K562 (cell line): ENCODE data around the gene ADGRE3. TPM values are rescaled to one million over a fixed set of nuclear protein-coding genes. Genes with fewer than 3 reads are reported as not detected.

Source experiments
- ATAC-seq: fragments of 200-7000 bp; cut with Tn5 transposase; 3 replicates; pipeline ENCODE4 v1.9.1; 2020; ENCODE audit warnings: moderate library complexity
- BruUV-seq: library from RNA; stranded (reverse); fragments of 400-500 nt; replicated peaks from 2 replicates; lab custom pipeline; 2021; lab: Mats Ljungman, UMichigan
- CTCF ChIA-PET: fragments of 300-600 bp; formaldehyde crosslinking; extraction: SDS; loops from one replicate; lab custom pipeline; 2021; ENCODE audit warnings: low intra/inter-chr PET ratio; lab: Yijun Ruan, JAX
- POLR2A ChIA-PET: fragments of 300-600, 350-650 bp; sonication (Branson Sonifier 250); formaldehyde crosslinking; extraction: SDS; loops from one replicate; lab custom pipeline; 2021; ENCODE audit warnings: antibody characterized with exemption, inconsistent platforms; lab: Yijun Ruan, JAX
- DNase-seq, 4 experiments: peaks; one replicate each; pipeline versions ENCODE4 v3.0.0 to v3.0.0-alpha.2; 2011 to 2018; ENCODE audit warnings: low spot score in 3 of 4, mixed read lengths in 3 of 4; ENCODE audit errors: extremely low read depth in 1 of 4
- FAIRE-seq: peaks from 2 replicates; lab custom pipeline; 2011; peaks lifted over from hg19 to GRCh38; lab: Jason Lieb, UNC
- H2AFZ ChIP-seq: 2 replicates; pipeline ENCODE4 v1.6.0; 2011; ENCODE audit warnings: low read depth, low read length, control low read depth, inconsistent platforms
- H3K27ac ChIP-seq: fragments of 200-600 bp; 3 replicates; pipeline ENCODE4 v1.8.0; 2011; ENCODE audit warnings: low read depth, mild to moderate bottlenecking, control low read depth, inconsistent platforms, low read length, moderate library complexity, mixed read lengths; ENCODE audit errors: extremely low read depth
- H3K27me3 ChIP-seq, 2 experiments: fragments of 300-600 bp in 1 of 2; 2 replicates in 1 of 2; 3 replicates in 1 of 2; pipeline versions ENCODE4 v1.6.0 to v1.8.0; 2011; ENCODE audit warnings: inconsistent platforms in 2 of 2, low read length in 2 of 2, mild to moderate bottlenecking in 1 of 2, mixed read lengths in 1 of 2, moderate library complexity in 1 of 2; ENCODE audit not compliant: control insufficient read depth in 2 of 2, insufficient read depth in 2 of 2
- H3K36me3 ChIP-seq: fragments of 300-600 bp; 3 replicates; pipeline ENCODE4 v1.8.0; 2011; ENCODE audit warnings: mild to moderate bottlenecking, low read length, inconsistent platforms; ENCODE audit not compliant: control insufficient read depth, insufficient read depth
- H3K4me1 ChIP-seq, 2 experiments: fragments of 200-600 bp in 1 of 2; replicated peaks in 1 of 2; 2 replicates in 1 of 2; 3 replicates in 1 of 2; pipeline versions ENCODE4 v1.5.1 to v1.8.0; 2011; ENCODE audit warnings: inconsistent platforms in 2 of 2, low read length in 2 of 2, mild to moderate bottlenecking in 1 of 2, mixed read lengths in 1 of 2, moderate library complexity in 1 of 2; ENCODE audit not compliant: control insufficient read depth in 2 of 2, insufficient read depth in 2 of 2
- H3K4me2 ChIP-seq: 2 replicates; pipeline ENCODE4 v1.6.1; 2011; ENCODE audit warnings: low read length, control low read depth, inconsistent platforms, mixed read lengths; ENCODE audit not compliant: insufficient read depth
- H3K4me3 ChIP-seq: fragments of 200-600 bp; sonication (generic), shearing (Covaris generic); 2 replicates; pipeline ENCODE4 v1.5.1; 2016; ENCODE audit warnings: control low read depth, inconsistent platforms
- H3K79me2 ChIP-seq: fragments of 200-600 bp; 3 replicates; pipeline ENCODE4 v1.8.0; 2011; ENCODE audit warnings: low read length, inconsistent platforms; ENCODE audit not compliant: control insufficient read depth, insufficient read depth
- H3K9ac ChIP-seq, 2 experiments: 2 replicates each; pipeline versions ENCODE4 v1.6.0 to v1.6.1; 2011; ENCODE audit warnings: low read depth in 2 of 2, low read length in 2 of 2, control low read depth in 1 of 2, inconsistent platforms in 1 of 2, mild to moderate bottlenecking in 1 of 2, mixed read lengths in 1 of 2; ENCODE audit not compliant: insufficient read depth in 1 of 2
- H3K9me1 ChIP-seq: one replicate; pipeline ENCODE4 v1.6.0; 2011; ENCODE audit warnings: inconsistent platforms, mild to moderate bottlenecking, low read length, moderate library complexity; ENCODE audit not compliant: control insufficient read depth, insufficient read depth
- H3K9me3 ChIP-seq: replicated peaks from 2 replicates; pipeline ENCODE4 v1.5.1; 2011; ENCODE audit warnings: low read depth, low read length, inconsistent platforms; ENCODE audit not compliant: control insufficient read depth, insufficient read depth
- H4K20me1 ChIP-seq: replicated peaks from 2 replicates; pipeline ENCODE4 v1.6.1; 2011; ENCODE audit warnings: low read length, inconsistent platforms, mixed read lengths; ENCODE audit not compliant: control insufficient read depth, insufficient read depth
- CBX1 ChIP-seq: sonication (generic); IDR thresholded peaks from 2 replicates; pipeline ENCODE4 v1.6.1; 2016; ENCODE audit warnings: antibody characterized with exemption, low read depth, mild to moderate bottlenecking
- EGR1 ChIP-seq: fragments of 450-650 bp; conservative IDR thresholded peaks from 2 replicates; pipeline ENCODE4 v1.6.1; 2017; ENCODE audit warnings: mild to moderate bottlenecking
- ETS2 ChIP-seq: IDR thresholded peaks from 2 replicates; pipeline ENCODE4 v1.6.1; 2016; ENCODE audit warnings: borderline replicate concordance, missing genetic modification characterization, mild to moderate bottlenecking, moderate library complexity, missing compliant biosample characterization; ENCODE audit not compliant: poor library complexity, severe bottlenecking
- GTF2F1 ChIP-seq: IDR thresholded peaks from 2 replicates; pipeline ENCODE4 v1.6.1; 2011; ENCODE audit warnings: low read depth, low read length, improper control_type of control experiment
- KHSRP ChIP-seq: fragments of 450-650 bp; IDR thresholded peaks from 2 replicates; pipeline ENCODE4 v1.6.1; 2017
- MEF2D ChIP-seq: conservative IDR thresholded peaks from 2 replicates; pipeline ENCODE4 v1.6.1; 2016; ENCODE audit warnings: low read depth, missing genetic modification characterization, missing compliant biosample characterization
- RB1 ChIP-seq: fragments of 450-650 bp; IDR thresholded peaks from 2 replicates; pipeline ENCODE4 v1.6.1; 2017; ENCODE audit warnings: low read depth, mild to moderate bottlenecking
- SMC3 ChIP-seq: conservative IDR thresholded peaks from 2 replicates; pipeline ENCODE4 v1.6.1; 2011; ENCODE audit warnings: low read depth, low read length, improper control_type of control experiment; ENCODE audit not compliant: insufficient read depth
- ZFP91 ChIP-seq: sonication (generic); formaldehyde crosslinking; IDR thresholded peaks from 2 replicates; pipeline ENCODE4 v1.8.0; 2022; ENCODE audit warnings: mild to moderate bottlenecking, missing genetic modification reagents
- ZKSCAN8 ChIP-seq: fragments of 200-800 bp; sonication (Bioruptor generic); IDR thresholded peaks from 2 replicates; pipeline ENCODE4 v1.6.1; 2016; ENCODE audit warnings: missing genetic modification characterization, missing compliant biosample characterization
- ZNF263 ChIP-seq: sonication (generic); formaldehyde crosslinking; IDR thresholded peaks from 2 replicates; pipeline ENCODE4 v1.8.0; 2022; ENCODE audit warnings: mild to moderate bottlenecking, missing genetic modification reagents, borderline replicate concordance
- WGBS: fragments of 100-300 bp; shearing (Covaris generic); methylation state at CpG from one replicate; pipeline ENCODE4 v1.1.6; 2016; ENCODE audit warnings: low coverage, mixed read lengths; ENCODE audit not compliant: insufficient coverage; ENCODE audit errors: missing lambda C conversion rate; 5-methylcytosine and 5-hydroxymethylcytosine counted together
- in situ Hi-C: fragments of 300-500 bp; cut with MboI; formaldehyde crosslinking; loops from 4 replicates; pipeline ENCODE4 v1.15.0; 2018; ENCODE audit warnings: inconsistent platforms, mixed read lengths
- intact Hi-C: fragments of 100-400 bp; cut with micrococcal nuclease; formaldehyde crosslinking; loops from 2 replicates; pipeline ENCODE4 v1.14.2; 2022
- polyA plus RNA-seq, 8 experiments: library from polyadenylated mRNA; depleted of rRNA in 4 of 8; stranded (reverse) in 5 of 8; unstranded in 3 of 8; fragments of >200 nt; fragmentation: Nextera tagmentation in 2 of 8; fragmentation: Illumina TruSeq in 1 of 8; extraction: Ambion mirVana in 2 of 8; extraction: Trizol in 1 of 8; gene quantifications; 2 replicates each; pipeline versions ENCODE4 v1.2.1 to v1.2.3, GENCODE V29; 2011 to 2014; ENCODE audit warnings: inconsistent platforms in 1 of 8, missing spikeins in 1 of 8
- total RNA-seq, 7 experiments: library from RNA; depleted of rRNA in 6 of 7; stranded (reverse); fragments of >200 nt in 6 of 7; fragmentation: Illumina TruSeq in 2 of 7; extraction: Trizol in 2 of 7; gene quantifications; 2 replicates each; pipeline versions ENCODE4 v1.2.1 to v1.2.3, GENCODE V29; 2011 to 2021; ENCODE audit warnings: low replicate concordance in 1 of 7
- TF ChIP-seq, protein P1 (sequence below), 2 experiments: fragments of 450-650 bp in 1 of 2; sonication (generic) in 1 of 2; formaldehyde crosslinking; conservative IDR thresholded peaks; 2 replicates each; pipeline versions ENCODE4 v1.4.0 to v1.8.1; 2020 to 2022; ENCODE audit warnings: mild to moderate bottlenecking in 1 of 2, missing genetic modification reagents in 1 of 2
- TF ChIP-seq, protein P2 (sequence below), 3 experiments: IDR thresholded peaks in 2 of 3; conservative IDR thresholded peaks in 1 of 3; 2 replicates each; pipeline ENCODE4 v1.5.1; 2011 to 2012; ENCODE audit warnings: low read length in 3 of 3, mild to moderate bottlenecking in 3 of 3, control low read depth in 2 of 3, improper control_type of control experiment in 1 of 3, inconsistent platforms in 1 of 3, low read depth in 1 of 3, mixed read lengths in 1 of 3, moderate library complexity in 1 of 3; ENCODE audit not compliant: insufficient read depth in 2 of 3
- TF ChIP-seq, protein P3 (sequence below), 2 experiments: fragments of 450-650 bp in 1 of 2; IDR thresholded peaks; 2 replicates each; pipeline ENCODE4 v1.6.1; 2011 to 2017; ENCODE audit warnings: low read depth in 2 of 2, antibody characterized with exemption in 1 of 2, borderline replicate concordance in 1 of 2, low read length in 1 of 2, mild to moderate bottlenecking in 1 of 2, mixed read lengths in 1 of 2; ENCODE audit not compliant: control insufficient read depth in 1 of 2

The ADGRE3 gene
- total and polyA plus RNA-seq, 9 of the 15 experiments (the other 6 are each of a cell fraction or from before 2014, with no cell fraction given) = not detected

DNA sequence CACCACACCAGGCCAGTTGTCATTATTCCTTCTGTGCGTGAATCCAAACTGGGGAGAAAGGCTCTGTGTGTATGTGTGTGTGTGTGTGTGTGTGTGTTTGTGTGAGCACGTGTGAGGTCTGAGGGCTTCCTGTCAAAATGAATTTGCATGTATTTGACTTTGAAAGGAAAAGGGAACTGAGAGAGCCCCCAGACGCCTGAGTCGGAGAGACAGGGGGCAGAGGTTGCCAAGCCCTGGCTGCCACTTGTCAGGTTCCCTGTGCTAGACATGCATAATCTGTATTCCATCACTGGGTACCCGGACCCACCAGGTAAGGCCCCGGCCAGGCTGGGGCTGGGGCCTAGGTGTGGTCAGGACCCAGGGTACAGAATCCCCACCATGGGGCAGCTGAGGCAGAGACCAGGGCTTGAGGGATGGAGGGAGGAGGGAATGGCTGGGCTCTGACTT, 91.7 kb downstream of the ADGRE3 start, which contains the start of gene CLEC17A:
TSS of gene CLEC17A (plus strand) at position 191 of the 447 bp plus-strand sequence. CDS start at position 268, 77 bp downstream.
- Histone ChIP-seq H3K9me1 (no peaks in the 10 kb centered on the region), H3K9ac (no peak within 1 kb of the TSS), H3K4me1 (no peaks in the 10 kb centered on the region; a peak in 1 of 5 replicates), H2AFZ (no peak within 1 kb of the TSS), H3K27me3 (peaks cover 0 to 5% of the 10 kb centered on the region in 2 experiments; a peak in 1 of 5 replicates), H3K36me3 (no peaks in the 10 kb centered on the region), H3K4me2 (no peak within 1 kb of the TSS), H4K20me1 (no peaks in the 10 kb centered on the region; the same call in 1 of the 2 replicates), H3K27ac (no peak within 1 kb of the TSS), H3K4me3 (no peak within 1 kb of the TSS), H3K9me3 (no peaks in the 10 kb centered on the region), H3K79me2 (no peaks in the 10 kb centered on the region)
- ChIA-PET POLR2A (no interaction called here), CTCF (no interaction called here)
- no TSS peak for BruUV-seq
- ATAC-seq (no peak), FAIRE-seq (no peak), DNase-seq (no peak)
- 3% methylated on average over 6 of the region's 6 CpGs for WGBS
- in situ Hi-C loops = no loop called here
- intact Hi-C loops = no loop called here
- TF ChIP-seq MEF2D (no peak), SMC3 (no peak), RB1 (no peak), EGR1 (no peak), ZKSCAN8 (no peak), CBX1 (no peak), GTF2F1 (no peak), KHSRP (no peak), ZNF263 (no peak), ZFP91 (CRISPR knock-in tag) (no peak), ETS2 (tag) (no peak)
- TF ChIP-seq, protein P1, sequence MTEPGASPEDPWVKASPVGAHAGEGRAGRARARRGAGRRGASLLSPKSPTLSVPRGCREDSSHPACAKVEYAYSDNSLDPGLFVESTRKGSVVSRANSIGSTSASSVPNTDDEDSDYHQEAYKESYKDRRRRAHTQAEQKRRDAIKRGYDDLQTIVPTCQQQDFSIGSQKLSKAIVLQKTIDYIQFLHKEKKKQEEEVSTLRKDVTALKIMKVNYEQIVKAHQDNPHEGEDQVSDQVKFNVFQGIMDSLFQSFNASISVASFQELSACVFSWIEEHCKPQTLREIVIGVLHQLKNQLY (CRISPR knock-in tag; conservative IDR thresholded peaks at IDR 0.05) = no peak
- TF ChIP-seq, protein P2, sequence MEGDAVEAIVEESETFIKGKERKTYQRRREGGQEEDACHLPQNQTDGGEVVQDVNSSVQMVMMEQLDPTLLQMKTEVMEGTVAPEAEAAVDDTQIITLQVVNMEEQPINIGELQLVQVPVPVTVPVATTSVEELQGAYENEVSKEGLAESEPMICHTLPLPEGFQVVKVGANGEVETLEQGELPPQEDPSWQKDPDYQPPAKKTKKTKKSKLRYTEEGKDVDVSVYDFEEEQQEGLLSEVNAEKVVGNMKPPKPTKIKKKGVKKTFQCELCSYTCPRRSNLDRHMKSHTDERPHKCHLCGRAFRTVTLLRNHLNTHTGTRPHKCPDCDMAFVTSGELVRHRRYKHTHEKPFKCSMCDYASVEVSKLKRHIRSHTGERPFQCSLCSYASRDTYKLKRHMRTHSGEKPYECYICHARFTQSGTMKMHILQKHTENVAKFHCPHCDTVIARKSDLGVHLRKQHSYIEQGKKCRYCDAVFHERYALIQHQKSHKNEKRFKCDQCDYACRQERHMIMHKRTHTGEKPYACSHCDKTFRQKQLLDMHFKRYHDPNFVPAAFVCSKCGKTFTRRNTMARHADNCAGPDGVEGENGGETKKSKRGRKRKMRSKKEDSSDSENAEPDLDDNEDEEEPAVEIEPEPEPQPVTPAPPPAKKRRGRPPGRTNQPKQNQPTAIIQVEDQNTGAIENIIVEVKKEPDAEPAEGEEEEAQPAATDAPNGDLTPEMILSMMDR (IDR thresholded peaks at IDR 0.05 in 2 of 3, conservative IDR thresholded peaks at IDR 0.05 in 1 of 3; ENCODE audit: insufficient read depth in 2 of 3, low read depth in 1 of 3, low read length in 3 of 3) = no peak
- TF ChIP-seq, protein P3, sequence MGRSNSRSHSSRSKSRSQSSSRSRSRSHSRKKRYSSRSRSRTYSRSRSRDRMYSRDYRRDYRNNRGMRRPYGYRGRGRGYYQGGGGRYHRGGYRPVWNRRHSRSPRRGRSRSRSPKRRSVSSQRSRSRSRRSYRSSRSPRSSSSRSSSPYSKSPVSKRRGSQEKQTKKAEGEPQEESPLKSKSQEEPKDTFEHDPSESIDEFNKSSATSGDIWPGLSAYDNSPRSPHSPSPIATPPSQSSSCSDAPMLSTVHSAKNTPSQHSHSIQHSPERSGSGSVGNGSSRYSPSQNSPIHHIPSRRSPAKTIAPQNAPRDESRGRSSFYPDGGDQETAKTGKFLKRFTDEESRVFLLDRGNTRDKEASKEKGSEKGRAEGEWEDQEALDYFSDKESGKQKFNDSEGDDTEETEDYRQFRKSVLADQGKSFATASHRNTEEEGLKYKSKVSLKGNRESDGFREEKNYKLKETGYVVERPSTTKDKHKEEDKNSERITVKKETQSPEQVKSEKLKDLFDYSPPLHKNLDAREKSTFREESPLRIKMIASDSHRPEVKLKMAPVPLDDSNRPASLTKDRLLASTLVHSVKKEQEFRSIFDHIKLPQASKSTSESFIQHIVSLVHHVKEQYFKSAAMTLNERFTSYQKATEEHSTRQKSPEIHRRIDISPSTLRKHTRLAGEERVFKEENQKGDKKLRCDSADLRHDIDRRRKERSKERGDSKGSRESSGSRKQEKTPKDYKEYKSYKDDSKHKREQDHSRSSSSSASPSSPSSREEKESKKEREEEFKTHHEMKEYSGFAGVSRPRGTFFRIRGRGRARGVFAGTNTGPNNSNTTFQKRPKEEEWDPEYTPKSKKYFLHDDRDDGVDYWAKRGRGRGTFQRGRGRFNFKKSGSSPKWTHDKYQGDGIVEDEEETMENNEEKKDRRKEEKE (IDR thresholded peaks at IDR 0.05; ENCODE audit: borderline replicate concordance in 1 of 2, control insufficient read depth in 1 of 2, low read depth in 2 of 2, low read length in 1 of 2) = no peak
